ENCODE data around the gene NUDT7.
A peak's percentile ranks its signal among the peaks of the same experiment; 100 is the strongest.

NUDT7 gene

DNA sequence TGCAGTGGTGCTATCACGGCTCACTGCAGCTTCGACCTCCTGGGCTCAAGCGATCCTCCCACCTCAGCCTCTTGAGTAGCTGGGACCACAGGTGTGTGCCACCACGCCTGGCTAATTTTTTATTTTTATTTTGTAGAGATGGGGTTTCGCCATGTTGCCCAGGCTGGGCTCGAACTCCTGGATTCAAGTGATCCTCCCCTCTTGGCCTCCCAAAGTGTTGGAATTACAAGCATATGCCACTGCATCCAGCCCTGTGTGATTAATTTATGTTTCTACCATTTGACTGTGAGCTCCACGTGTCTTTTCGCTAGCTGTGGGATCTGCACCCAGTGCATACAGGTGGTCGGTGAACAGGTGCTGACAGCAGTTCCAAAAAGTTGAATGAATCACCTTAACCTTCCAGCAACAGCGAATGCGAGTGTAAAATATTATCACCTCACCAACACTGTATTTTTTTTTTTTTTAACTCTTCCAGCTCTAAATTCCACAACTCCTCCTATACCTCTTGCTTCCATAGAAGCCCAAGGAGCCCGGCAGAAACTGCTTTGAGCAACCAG is 484 bp upstream of the NUDT7 start:
- ChIA-PET CTCF (interaction anchor here (0.6 kb wide), 1 partner anchor 1563 kb away, joined by 3 read pairs; no protein-coding TSS in a partner anchor), POLR2A (interaction anchor here (0.5 kb wide), 1 partner anchor 74 kb away, joined by 3 read pairs; no protein-coding TSS in a partner anchor)
- Histone ChIP-seq H3K9me3 (ENCODE audit: control extremely low read depth in 1 of 5, control insufficient read depth in 4 of 5, insufficient read depth in 2 of 5, low read depth in 1 of 5, low read length in 4 of 5) (peaks cover 0 to 2% (median 0%) of the 10 kb centered on the region in 5 experiments), H3K36me3 (ENCODE audit: control insufficient read depth in 4 of 4, insufficient read depth in 4 of 4, low read length in 3 of 4) (peaks cover 0 to 4% (median 0%) of the 10 kb centered on the region in 4 experiments), H3K27me3 (replicated peaks in 2 of 5; ENCODE audit: control insufficient read depth in 4 of 5, insufficient read depth in 5 of 5, low read length in 4 of 5) (no peaks in the 10 kb centered on the region), H3K27ac (ENCODE audit: insufficient read depth in 1 of 2, low read depth in 1 of 2, low read length in 2 of 2, poor library complexity in 1 of 2, severe bottlenecking in 2 of 2) (no peak overlapping the region), H3K4me3 (ENCODE audit: control insufficient read depth in 1 of 7, extremely low read depth in 1 of 7, insufficient read depth in 4 of 7, low read depth in 2 of 7, low read length in 6 of 7) (peak overlapping the region in 6 of 7 experiments; percentile 34 to 83 (median 66)), H3K4me1 (ENCODE audit: control extremely low read depth in 1 of 4, control insufficient read depth in 4 of 4, insufficient read depth in 4 of 4, low read length in 3 of 4) (peaks cover 0 to 21% (median 17%) of the 10 kb centered on the region in 4 experiments)
- 52% methylated on average over 5 of the region's 12 CpGs for WGBS (ENCODE audit: insufficient coverage)
- no peak for DNase-seq

DNA sequence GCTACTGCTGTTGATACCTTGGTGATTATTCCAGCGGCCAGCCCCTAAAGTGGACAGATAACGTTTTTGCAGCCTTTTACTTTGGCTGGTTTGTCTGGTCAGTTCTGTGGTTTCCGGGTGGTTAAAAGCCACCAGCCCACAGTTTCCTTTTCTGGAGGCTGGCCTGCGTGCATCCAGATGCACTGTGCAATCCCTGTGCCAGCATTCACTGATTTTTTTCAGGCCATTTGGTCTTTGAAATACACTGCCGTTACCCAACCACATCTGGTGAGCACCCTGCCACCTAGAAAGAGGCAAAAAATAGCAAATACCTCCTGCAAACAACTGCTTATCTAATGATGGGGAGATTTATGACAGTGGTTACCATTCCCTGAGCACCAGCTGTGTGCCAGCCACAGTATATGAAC is 797 bp downstream of the NUDT7 start:
- 2% methylated on average over 5 of the region's 5 CpGs for WGBS (ENCODE audit: insufficient coverage)
- peak overlapping the region in 1 of 2 experiments; percentile 59 for H3K27ac ChIP-seq (ENCODE audit: insufficient read depth in 1 of 2, low read depth in 1 of 2, low read length in 2 of 2, poor library complexity in 1 of 2, severe bottlenecking in 2 of 2)
- H3K9me3 ChIP-seq (ENCODE audit: control extremely low read depth in 1 of 5, control insufficient read depth in 4 of 5, insufficient read depth in 2 of 5, low read depth in 1 of 5, low read length in 4 of 5) = peaks cover 0 to 7% (median 0%) of the 10 kb centered on the region in 5 experiments
- ChIA-PET CTCF (no interaction called here), POLR2A (no interaction called here)
- H3K4me3 ChIP-seq (ENCODE audit: control insufficient read depth in 1 of 7, extremely low read depth in 1 of 7, insufficient read depth in 4 of 7, low read depth in 2 of 7, low read length in 6 of 7) = peak overlapping the region; percentile 56 to 83 (median 81)
- peaks cover 0 to 21% (median 17%) of the 10 kb centered on the region in 4 experiments for H3K4me1 ChIP-seq (ENCODE audit: control extremely low read depth in 1 of 4, control insufficient read depth in 4 of 4, insufficient read depth in 4 of 4, low read length in 3 of 4)
- no peaks in the 10 kb centered on the region for H3K27me3 ChIP-seq (replicated peaks in 2 of 5; ENCODE audit: control insufficient read depth in 4 of 5, insufficient read depth in 5 of 5, low read length in 4 of 5)
- peaks cover 0 to 6% (median 0%) of the 10 kb centered on the region in 4 experiments for H3K36me3 ChIP-seq (ENCODE audit: control insufficient read depth in 4 of 4, insufficient read depth in 4 of 4, low read length in 3 of 4)
- peak; percentile 28 to 76 (median 70) for DNase-seq

DNA sequence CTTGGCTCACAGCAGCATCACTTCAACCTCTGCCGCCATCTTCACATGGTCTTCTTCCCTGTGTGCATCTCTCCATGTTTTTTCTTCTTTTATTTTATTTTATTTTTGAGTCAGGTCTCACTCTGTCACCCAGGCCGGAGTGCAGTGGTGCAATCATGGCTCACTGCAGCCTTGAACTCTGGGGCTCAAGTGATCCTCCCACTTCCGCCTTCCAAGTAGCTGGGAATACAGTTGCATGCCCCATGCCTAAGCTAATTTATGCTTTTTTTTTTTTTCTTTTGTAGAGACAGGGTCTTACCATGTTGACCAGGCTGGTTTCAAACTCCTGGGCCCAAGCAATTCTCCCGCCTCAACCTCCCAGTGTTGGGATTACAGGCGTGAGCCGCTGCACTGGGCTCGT is 1.9 kb downstream of the NUDT7 start:
- Histone ChIP-seq H3K27me3 (replicated peaks in 2 of 5; ENCODE audit: control insufficient read depth in 4 of 5, insufficient read depth in 5 of 5, low read length in 4 of 5) (no peaks in the 10 kb centered on the region), H3K4me3 (ENCODE audit: control insufficient read depth in 1 of 7, extremely low read depth in 1 of 7, insufficient read depth in 4 of 7, low read depth in 2 of 7, low read length in 6 of 7) (no peak overlapping the region), H3K4me1 (ENCODE audit: control extremely low read depth in 1 of 4, control insufficient read depth in 4 of 4, insufficient read depth in 4 of 4, low read length in 3 of 4) (peaks cover 0 to 21% (median 17%) of the 10 kb centered on the region in 4 experiments), H3K9me3 (ENCODE audit: control extremely low read depth in 1 of 5, control insufficient read depth in 4 of 5, insufficient read depth in 2 of 5, low read depth in 1 of 5, low read length in 4 of 5) (peaks cover 0 to 7% (median 0%) of the 10 kb centered on the region in 5 experiments), H3K36me3 (ENCODE audit: control insufficient read depth in 4 of 4, insufficient read depth in 4 of 4, low read length in 3 of 4) (peaks cover 0 to 6% (median 0%) of the 10 kb centered on the region in 4 experiments), H3K27ac (ENCODE audit: insufficient read depth in 1 of 2, low read depth in 1 of 2, low read length in 2 of 2, poor library complexity in 1 of 2, severe bottlenecking in 2 of 2) (no peak overlapping the region)
- ChIA-PET POLR2A (no interaction called here), CTCF (no interaction called here)
- DNase-seq = no peak
- 100% methylated on average over 7 of the region's 7 CpGs for WGBS (ENCODE audit: insufficient coverage)

DNA sequence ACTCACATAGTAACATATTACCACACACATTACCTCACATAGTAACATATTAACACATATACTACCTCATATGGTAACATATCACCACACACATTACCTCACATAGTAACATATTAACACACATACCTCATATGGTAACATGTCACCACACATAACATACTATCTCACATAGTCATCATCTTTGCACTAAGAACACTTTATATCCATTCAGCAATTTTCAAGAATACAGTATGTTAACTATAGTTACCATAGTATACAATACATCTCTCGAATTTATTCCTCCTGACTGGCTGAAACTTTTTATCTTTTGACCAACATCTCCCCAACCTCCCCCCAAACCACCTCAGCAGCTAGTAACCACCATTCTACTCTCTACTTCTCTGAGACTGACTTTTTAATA is 7.6 kb downstream of the NUDT7 start:
- WGBS (ENCODE audit: insufficient coverage) = 0% methylated on average over 1 of the region's 1 CpG
- no peaks in the 10 kb centered on the region for H3K27me3 ChIP-seq (replicated peaks in 2 of 5; ENCODE audit: control insufficient read depth in 4 of 5, insufficient read depth in 5 of 5, low read length in 4 of 5)
- H3K36me3 ChIP-seq (ENCODE audit: control insufficient read depth in 4 of 4, insufficient read depth in 4 of 4, low read length in 3 of 4) = peaks cover 0 to 6% (median 0%) of the 10 kb centered on the region in 4 experiments
- no peaks in the 10 kb centered on the region for H3K4me1 ChIP-seq (ENCODE audit: control extremely low read depth in 1 of 4, control insufficient read depth in 4 of 4, insufficient read depth in 4 of 4, low read length in 3 of 4)
- H3K27ac ChIP-seq (ENCODE audit: insufficient read depth in 1 of 2, low read depth in 1 of 2, low read length in 2 of 2, poor library complexity in 1 of 2, severe bottlenecking in 2 of 2) = no peak overlapping the region
- ChIA-PET CTCF (no interaction called here), POLR2A (no interaction called here)
- no peak overlapping the region for H3K4me3 ChIP-seq (ENCODE audit: control insufficient read depth in 1 of 7, extremely low read depth in 1 of 7, insufficient read depth in 4 of 7, low read depth in 2 of 7, low read length in 6 of 7)
- DNase-seq = no peak
- H3K9me3 ChIP-seq (ENCODE audit: control extremely low read depth in 1 of 5, control insufficient read depth in 4 of 5, insufficient read depth in 2 of 5, low read depth in 1 of 5, low read length in 4 of 5) = peaks cover 0 to 10% (median 0%) of the 10 kb centered on the region in 5 experiments

DNA sequence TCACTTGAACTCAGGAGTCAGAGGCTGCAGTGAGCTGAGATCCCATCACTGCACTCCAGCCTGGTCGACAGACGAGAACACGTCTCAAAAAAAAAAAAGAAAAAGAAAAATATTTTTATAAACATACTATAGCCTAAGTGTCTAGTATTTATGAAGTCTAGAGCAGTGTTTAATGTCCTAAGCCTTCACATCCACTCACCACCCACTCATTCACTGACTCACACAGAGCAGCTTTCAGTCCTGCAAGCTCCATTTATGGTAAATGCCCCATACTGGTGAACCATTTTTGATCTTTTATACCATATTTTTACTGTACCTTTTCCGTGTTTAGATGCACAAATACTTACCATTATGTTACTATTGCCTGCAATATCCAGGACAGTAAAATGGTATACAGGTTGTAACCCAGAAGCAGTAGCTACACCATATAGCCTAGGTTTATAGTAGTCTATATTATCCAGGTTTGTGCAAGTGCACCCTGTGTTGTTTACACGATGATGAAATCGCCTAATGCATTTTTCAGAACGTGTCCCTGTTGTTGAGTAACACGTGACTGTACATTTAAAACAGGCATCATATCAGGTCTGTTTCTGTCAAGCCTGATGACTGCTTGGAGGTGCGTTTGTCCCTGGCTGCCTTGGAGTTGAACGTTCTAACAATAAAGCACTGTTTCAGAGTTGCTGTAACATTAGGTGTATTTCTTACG is 10.1 kb downstream of the NUDT7 start:
- CTCF ChIA-PET = no interaction called here
- Histone ChIP-seq H3K9me3 (ENCODE audit: control extremely low read depth in 1 of 5, control insufficient read depth in 4 of 5, insufficient read depth in 2 of 5, low read depth in 1 of 5, low read length in 4 of 5) (peaks cover 0 to 4% (median 0%) of the 10 kb centered on the region in 5 experiments), H3K27me3 (replicated peaks in 2 of 5; ENCODE audit: control insufficient read depth in 4 of 5, insufficient read depth in 5 of 5, low read length in 4 of 5) (no peaks in the 10 kb centered on the region), H3K4me3 (ENCODE audit: control insufficient read depth in 1 of 7, extremely low read depth in 1 of 7, insufficient read depth in 4 of 7, low read depth in 2 of 7, low read length in 6 of 7) (no peak overlapping the region), H3K27ac (ENCODE audit: insufficient read depth in 1 of 2, low read depth in 1 of 2, low read length in 2 of 2, poor library complexity in 1 of 2, severe bottlenecking in 2 of 2) (no peak overlapping the region), H3K4me1 (ENCODE audit: control extremely low read depth in 1 of 4, control insufficient read depth in 4 of 4, insufficient read depth in 4 of 4, low read length in 3 of 4) (no peaks in the 10 kb centered on the region), H3K36me3 (ENCODE audit: control insufficient read depth in 4 of 4, insufficient read depth in 4 of 4, low read length in 3 of 4) (no peaks in the 10 kb centered on the region)
- WGBS (ENCODE audit: insufficient coverage) = 98% methylated on average over 7 of the region's 11 CpGs
- no peak for DNase-seq
- POLR2A ChIA-PET = no interaction called here

DNA sequence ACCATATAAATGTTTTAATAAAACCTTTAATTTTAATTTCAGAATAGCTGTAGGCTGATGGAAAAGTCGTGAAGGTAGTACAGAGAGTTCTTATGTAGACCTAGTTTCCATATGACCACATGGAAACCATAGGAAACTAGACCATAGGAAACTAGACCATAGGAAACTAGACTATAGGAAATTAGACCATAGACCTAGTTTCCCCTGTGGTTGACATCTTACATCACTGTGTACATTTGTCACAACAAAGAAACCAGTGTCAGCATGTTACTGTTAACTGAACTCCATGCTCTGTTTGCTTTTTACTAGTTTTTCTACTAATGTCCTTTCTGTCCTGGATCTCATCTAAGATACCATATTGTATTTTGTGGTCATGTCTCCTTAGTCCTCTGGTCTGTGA is 14.6 kb downstream of the NUDT7 start:
- no peaks in the 10 kb centered on the region for H3K36me3 ChIP-seq (ENCODE audit: control insufficient read depth in 4 of 4, insufficient read depth in 4 of 4, low read length in 3 of 4)
- no CpG with 5 or more reads among the region's 1 CpG for WGBS (ENCODE audit: insufficient coverage)
- peaks cover 0 to 4% (median 0%) of the 10 kb centered on the region in 5 experiments for H3K9me3 ChIP-seq (ENCODE audit: control extremely low read depth in 1 of 5, control insufficient read depth in 4 of 5, insufficient read depth in 2 of 5, low read depth in 1 of 5, low read length in 4 of 5)
- DNase-seq = no peak
- no peak overlapping the region for H3K4me3 ChIP-seq (ENCODE audit: control insufficient read depth in 1 of 7, extremely low read depth in 1 of 7, insufficient read depth in 4 of 7, low read depth in 2 of 7, low read length in 6 of 7)
- POLR2A ChIA-PET = interaction anchor here (0.6 kb wide), 1 partner anchor 10 kb away, joined by 3 read pairs; no protein-coding TSS in a partner anchor
- CTCF ChIA-PET = no interaction called here
- no peaks in the 10 kb centered on the region for H3K27me3 ChIP-seq (replicated peaks in 2 of 5; ENCODE audit: control insufficient read depth in 4 of 5, insufficient read depth in 5 of 5, low read length in 4 of 5)
- H3K4me1 ChIP-seq (ENCODE audit: control extremely low read depth in 1 of 4, control insufficient read depth in 4 of 4, insufficient read depth in 4 of 4, low read length in 3 of 4) = no peaks in the 10 kb centered on the region
- H3K27ac ChIP-seq (ENCODE audit: insufficient read depth in 1 of 2, low read depth in 1 of 2, low read length in 2 of 2, poor library complexity in 1 of 2, severe bottlenecking in 2 of 2) = no peak overlapping the region

Measured in common myeloid progenitor, CD34-positive (primary cell).